Transverse colon (tissue), 4 donors: ENCODE data around the gene KRT84.

ENCODE experiments used
- EP300 ChIP-seq: sonication (generic); formaldehyde crosslinking; IDR thresholded peaks from one replicate; pipeline ENCODE4 v1.6.1; 2017; ENCODE audit warnings: antibody characterized with exemption, low read depth
- POLR2A ChIP-seq: fragments of 450-650 bp; IDR thresholded peaks from one replicate; pipeline ENCODE4 v1.6.1; 2016; ENCODE audit warnings: antibody characterized with exemption, mild to moderate bottlenecking, moderate library complexity
- POLR2AphosphoS5 ChIP-seq, 3 donors: sonication (generic); formaldehyde crosslinking; IDR thresholded peaks; one replicate each; pipeline ENCODE4 v1.6.1; 2016; ENCODE audit warnings: antibody characterized with exemption in 3 of 3
- TF ChIP-seq, protein P1 (sequence below), 5 experiments: fragments of 200-600 bp in 3 of 5; fragments of 450-650 bp in 2 of 5; sonication (generic) in 3 of 5; IDR thresholded peaks; 1 replicate in 2 of 5; 2 replicates in 3 of 5; pipeline ENCODE4 v1.5.1; 2016 to 2017; ENCODE audit warnings: antibody characterized with exemption in 5 of 5, inconsistent platforms in 3 of 5, mild to moderate bottlenecking in 2 of 5, moderate library complexity in 1 of 5

DNA sequence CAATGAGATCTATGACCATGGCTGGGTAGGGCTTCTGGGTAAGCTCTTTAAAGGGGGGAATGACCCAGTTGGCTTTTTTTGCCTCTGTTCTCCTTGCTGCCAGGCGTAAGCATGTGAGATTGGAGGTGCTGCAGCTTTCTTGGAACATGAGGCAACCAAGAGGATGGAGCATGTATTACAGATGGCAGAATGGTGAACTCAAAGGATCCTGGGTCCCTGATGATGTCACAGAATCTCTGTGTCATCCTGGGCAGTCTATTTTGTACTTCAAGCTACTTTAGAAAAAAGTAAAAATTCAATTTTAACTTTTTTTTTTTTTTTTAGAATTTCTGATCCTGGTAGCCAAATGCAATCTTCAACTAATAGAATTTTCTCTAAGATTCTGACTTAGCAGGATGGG lies 12.7 kb upstream of the KRT84 start:
- TF ChIP-seq, protein P1, sequence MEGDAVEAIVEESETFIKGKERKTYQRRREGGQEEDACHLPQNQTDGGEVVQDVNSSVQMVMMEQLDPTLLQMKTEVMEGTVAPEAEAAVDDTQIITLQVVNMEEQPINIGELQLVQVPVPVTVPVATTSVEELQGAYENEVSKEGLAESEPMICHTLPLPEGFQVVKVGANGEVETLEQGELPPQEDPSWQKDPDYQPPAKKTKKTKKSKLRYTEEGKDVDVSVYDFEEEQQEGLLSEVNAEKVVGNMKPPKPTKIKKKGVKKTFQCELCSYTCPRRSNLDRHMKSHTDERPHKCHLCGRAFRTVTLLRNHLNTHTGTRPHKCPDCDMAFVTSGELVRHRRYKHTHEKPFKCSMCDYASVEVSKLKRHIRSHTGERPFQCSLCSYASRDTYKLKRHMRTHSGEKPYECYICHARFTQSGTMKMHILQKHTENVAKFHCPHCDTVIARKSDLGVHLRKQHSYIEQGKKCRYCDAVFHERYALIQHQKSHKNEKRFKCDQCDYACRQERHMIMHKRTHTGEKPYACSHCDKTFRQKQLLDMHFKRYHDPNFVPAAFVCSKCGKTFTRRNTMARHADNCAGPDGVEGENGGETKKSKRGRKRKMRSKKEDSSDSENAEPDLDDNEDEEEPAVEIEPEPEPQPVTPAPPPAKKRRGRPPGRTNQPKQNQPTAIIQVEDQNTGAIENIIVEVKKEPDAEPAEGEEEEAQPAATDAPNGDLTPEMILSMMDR (IDR thresholded peaks at IDR 0.05), result no peak
- TF ChIP-seq POLR2A, result no peak
- TF ChIP-seq POLR2AphosphoS5 (IDR thresholded peaks at IDR 0.05), result no peak
- TF ChIP-seq EP300, result no peak
